ENCODE measurements around the gene AMZ1.

The AMZ1 gene

DNA sequence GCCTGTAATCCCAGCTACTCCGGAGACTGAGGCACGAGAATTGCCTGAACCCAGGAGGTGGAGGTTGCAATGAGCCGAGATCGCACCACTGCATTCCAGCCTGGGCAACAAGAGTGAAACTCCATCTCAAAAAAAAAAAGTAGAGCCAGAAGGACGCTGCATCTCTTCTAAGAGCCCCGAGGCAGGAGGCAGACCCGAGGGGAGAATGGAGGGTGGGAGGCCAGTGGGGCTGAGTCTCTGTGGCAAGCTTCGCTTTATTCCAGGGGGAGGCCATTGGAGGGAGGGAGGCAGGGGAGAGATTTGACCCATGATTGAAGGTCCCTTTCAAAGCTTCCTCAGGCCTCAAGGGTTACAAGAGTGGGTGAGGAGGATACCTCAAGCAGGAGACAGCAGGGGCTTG is 37.6 kb upstream of the AMZ1 start:
- no peak for DNase-seq

DNA sequence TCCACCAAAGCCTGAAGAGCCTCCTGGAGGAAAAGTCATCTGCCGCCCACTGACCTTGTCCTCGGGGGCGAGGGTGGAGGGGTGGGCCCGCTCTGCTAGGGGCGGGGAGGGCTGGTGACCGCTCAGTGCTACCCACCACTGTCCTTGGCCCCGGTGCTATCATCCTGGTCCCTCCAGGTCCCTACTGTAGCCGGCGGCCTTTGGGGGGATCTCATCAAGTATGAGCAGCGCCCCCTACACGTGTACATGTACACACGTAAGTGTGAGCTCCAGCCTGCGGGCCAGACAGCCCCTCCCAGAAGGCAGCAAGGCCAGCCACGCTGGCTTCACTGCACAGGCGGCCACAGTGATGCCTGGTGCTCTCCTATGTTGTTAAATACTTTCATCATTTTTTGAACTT is 36.7 kb upstream of the AMZ1 start:
- DNase-seq = no peak

- DNase-seq = no peak
Measured at GRCh38 chr7:2651847-2652735, 35.9 kb upstream of the AMZ1 start.

DNA sequence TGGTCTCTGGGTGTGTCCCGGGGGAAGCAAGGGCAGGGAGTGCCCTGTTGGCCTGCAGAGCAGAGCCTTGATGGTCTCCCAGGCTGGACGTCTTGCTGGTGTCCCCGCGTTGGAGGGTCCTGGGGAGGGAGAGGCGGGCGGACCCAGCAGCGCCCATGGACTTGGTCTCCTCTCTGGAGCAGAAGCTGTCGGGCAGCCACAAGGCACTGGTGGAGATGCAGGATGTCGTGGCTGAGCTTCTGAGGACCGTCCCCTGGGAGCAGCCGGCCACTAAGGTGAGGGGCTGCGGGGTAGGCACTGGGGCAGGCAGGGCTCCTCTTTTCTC is 35.3 kb upstream of the AMZ1 start:
- DNase-seq = no peak

GRCh38 chr7:2654059-2654458 is 33.9 kb upstream of the AMZ1 start:
- no peak for DNase-seq

- DNase-seq = no peak
Measured at GRCh38 chr7:2655870-2656614, 32.0 kb upstream of the AMZ1 start.

- DNase-seq = no peak
Measured at GRCh38 chr7:2657208-2657607, 30.8 kb upstream of the AMZ1 start.

DNA sequence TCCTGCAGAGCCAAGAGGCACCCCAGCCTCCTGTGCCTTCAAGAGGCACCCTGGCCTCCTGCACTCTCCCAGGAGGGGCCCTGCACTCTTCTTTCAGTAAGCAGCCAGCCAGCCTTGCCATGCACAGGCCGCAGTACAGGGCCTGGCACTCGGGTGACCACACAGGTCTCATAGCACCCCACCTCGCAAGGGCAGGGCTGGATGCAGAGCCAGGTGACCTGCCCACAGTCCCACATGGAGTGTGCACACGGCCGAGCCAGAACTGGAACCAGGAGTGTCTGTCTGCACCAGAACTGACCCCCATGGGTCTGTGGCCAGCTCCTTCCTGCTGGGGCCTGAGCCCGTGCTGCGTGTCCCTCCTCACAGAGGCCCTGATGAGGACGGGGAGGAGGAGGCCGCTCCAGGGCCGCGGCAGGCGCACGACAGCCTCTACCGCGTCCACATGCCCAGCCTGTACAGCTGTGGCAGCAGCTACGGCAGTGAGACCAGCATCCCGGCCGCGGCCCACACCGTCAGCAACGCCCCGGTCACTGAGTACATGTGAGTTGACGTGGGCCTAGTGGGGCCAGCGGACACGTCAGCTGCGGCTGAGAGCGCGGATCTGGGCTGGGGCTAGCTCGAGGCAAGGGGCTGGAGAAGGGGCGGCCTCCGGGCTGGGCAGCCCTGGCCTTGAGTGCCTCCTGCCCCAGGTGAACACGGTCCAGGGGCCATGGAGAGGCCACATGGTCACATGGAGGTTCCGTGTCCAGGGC is 29.9 kb upstream of the AMZ1 start:
- DNase-seq = no peak

DNA sequence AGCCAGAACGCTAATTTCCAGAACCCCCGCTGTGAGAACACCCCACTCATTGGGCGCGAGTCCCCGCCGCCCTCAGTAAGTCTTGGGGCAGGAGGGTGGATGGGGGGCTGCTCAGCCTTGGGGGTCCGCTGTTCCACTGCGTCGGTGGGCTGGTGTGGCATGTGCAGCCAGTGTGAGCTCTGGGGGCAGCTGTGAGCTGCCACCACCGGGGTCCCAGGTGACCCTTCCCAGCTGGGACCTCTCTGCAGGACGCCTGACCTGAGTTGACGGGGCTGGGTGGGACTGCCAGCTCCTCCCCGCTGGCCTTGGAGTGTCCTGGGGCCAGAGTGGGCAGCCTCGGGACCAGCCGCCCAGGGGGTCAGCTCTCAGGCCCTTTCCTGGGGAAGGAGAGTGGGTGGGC is 29.1 kb upstream of the AMZ1 start:
- no peak for DNase-seq

GRCh38 chr7:2659556-2660358 is 28.2 kb upstream of the AMZ1 start:
- no peak for DNase-seq

DNA sequence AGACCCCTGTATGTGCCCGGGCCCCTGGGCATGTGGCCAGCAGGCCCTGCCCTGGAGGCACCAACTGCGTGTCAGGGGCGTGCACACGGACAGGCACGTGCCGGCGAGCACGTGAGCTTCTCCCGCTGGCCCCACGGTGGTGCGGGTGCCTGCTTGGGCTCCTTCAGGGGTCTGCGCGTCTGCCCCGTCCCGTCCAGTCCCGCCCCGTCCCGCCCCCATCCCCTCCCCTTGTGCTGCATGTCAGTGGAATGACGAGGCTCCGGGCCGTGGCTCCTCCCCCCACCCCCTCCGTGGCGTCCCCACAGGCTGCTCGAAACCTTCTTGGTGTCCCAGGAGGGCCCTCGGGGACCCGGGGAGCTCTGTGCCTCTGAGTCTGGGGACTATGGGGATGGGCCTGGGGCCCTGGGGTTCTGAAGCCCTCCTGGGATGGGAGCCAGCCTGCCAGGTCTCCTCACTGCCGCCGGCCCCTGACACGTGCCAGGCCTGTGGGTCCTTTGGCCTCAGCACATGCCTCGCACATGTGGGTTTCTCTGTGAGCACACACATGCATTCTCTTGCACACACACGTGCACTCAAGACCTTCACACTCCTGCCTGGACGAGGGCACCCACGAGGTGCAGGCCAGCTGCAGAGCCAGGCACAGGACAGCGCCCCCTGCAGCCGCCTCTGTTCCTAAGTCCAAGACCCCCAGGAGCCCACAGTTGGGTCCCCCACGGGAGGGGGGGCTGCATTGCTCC is 27.5 kb upstream of the AMZ1 start:
- no peak for DNase-seq

GRCh38 chr7:2661096-2661449 is 26.9 kb upstream of the AMZ1 start:
- DNase-seq = no peak

- no peak for DNase-seq
Measured at GRCh38 chr7:2661602-2662272, 26.3 kb upstream of the AMZ1 start.

GRCh38 chr7:2662273-2663120 is 25.5 kb upstream of the AMZ1 start:
- peak; percentile 24 for DNase-seq

DNA sequence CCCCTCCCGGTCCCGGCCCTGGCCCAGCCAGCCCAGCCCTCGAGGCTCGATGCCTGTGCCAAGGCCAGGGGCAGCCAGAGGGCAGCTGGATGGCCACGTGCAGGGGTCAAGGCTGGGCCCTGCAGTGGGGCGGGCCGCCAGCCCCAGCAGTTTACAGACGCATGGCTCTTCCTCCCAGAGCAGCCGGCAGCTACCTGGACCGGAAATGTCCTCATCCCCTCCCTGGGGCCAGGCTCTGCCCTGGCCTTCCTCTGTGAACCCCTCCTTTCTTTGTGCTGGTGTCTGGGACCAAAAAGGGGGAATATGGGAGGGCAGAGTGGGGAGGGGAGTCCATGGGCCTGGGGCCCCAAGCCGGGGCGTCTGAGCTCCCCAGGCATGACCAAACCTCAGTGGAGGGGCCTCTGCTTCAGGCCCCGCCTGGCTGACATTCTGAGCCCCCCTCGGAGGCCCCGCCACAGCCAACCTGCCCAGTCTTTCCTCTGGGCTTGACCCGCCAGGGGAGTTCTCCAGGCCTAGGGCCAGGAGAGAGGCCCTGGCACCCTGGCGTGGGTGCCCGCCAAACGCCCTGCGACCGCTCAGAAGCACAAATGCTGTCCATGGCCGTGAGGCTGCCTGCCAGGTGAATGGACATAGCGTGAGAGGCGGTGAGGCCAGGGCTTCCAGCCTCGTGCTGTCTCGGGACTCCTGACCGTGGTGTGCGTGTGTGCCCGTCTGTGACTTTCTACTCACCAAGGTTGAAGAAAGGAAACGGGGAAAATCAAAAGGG is 24.7 kb upstream of the AMZ1 start:
- DNase-seq = peak; percentile 57

GRCh38 chr7:2663960-2664359 is 24.0 kb upstream of the AMZ1 start:
- DNase-seq = no peak

- DNase-seq = peak; percentile 37
Measured at GRCh38 chr7:2665359-2665791, 22.6 kb upstream of the AMZ1 start.

GRCh38 chr7:2666155-2666554 is 21.8 kb upstream of the AMZ1 start:
- no peak for DNase-seq

DNA sequence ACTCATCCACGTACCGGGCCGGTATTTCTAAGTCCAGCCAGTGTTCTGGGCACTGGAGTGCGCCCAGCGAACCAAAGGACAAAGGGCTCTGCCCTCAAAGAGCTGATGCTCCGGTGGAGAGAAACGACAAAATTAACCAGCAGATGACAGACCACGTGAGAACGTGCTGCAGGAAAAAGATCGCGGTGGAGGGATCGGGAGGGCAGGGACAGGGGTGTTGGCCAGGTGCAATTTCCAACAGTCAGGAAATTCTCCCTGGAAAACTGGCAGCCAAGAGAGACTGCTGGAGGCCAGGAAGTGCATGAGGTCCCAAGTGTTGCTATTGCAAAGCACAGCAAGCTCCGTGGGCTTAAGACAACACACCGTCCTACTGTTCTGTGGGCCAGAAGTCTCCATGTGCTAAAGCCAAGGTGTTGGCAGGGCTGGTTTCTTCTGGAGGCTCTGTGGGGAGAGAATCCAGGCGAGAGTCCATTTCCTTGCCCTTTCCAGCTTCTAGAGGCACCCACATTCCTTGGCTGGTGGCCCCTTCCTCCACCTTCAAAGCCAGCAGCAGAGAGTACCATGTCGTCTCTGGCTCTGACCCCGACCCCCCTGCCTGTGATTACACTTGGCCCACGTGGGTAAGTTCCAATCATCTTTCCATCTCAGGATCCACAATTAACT is 21.3 kb upstream of the AMZ1 start:
- no peak for DNase-seq
